GM19023 (cell line): ENCODE measurements around the gene TPSB2.
"Not testable (repeated sequence)": the region's sequence is repeated elsewhere in the genome, so short reads cannot be mapped to it uniquely, and the experiment has no call there.

Source experiments
- ATAC-seq: cut with Tn5 transposase; IDR thresholded peaks from one replicate; pipeline ENCODE4 v1.9.1; 2021; ENCODE audit warnings: mild to moderate bottlenecking, moderate library complexity; ENCODE audit not compliant: unreplicated experiment

Gene TPSB2

GRCh38 chr16:1185460-1186207, 44.4 kb downstream of the TPSB2 start:
- not testable (repeated sequence) for ATAC-seq

- no peak for ATAC-seq
Observed at GRCh38 chr16:1184980-1185379, 45.0 kb downstream of the TPSB2 start.

GRCh38 chr16:1184156-1184868, 45.7 kb downstream of the TPSB2 start:
- ATAC-seq: no peak

GRCh38 chr16:1182950-1183907, 46.8 kb downstream of the TPSB2 start:
- no peak for ATAC-seq

GRCh38 chr16:1182316-1182671, 47.7 kb downstream of the TPSB2 start:
- no peak for ATAC-seq

GRCh38 chr16:1181404-1182315, 48.3 kb downstream of the TPSB2 start:
- no peak for ATAC-seq

- no peak for ATAC-seq
Observed at GRCh38 chr16:1180549-1181403, 49.2 kb downstream of the TPSB2 start.
